ENCODE results near the gene NIPBL. TPM values are rescaled to one million over a fixed set of nuclear protein-coding genes. Genes with fewer than 3 reads are reported as not detected.

Gene NIPBL
- total and polyA plus RNA-seq, 10 of the 15 experiments (the other 5 are each of a cell fraction or from before 2014, with no cell fraction given), result 10.4 to 50.4 (median 20.2) TPM

GRCh38 chr5:36982146-36982545 lies 105.6 kb downstream of the NIPBL start:
- ATAC-seq (no peak), FAIRE-seq (no peak), DNase-seq (ENCODE audit: low read depth, low spot score) (no peak)
- BruUV-seq (replicated peaks), result no TSS peak
- H3K4me3 ChIP-seq, result no peak overlapping the region
- H3K27me3 ChIP-seq (replicated peaks in 1 of 2; ENCODE audit: control insufficient read depth in 2 of 2, insufficient read depth in 2 of 2, low read length in 1 of 2), result no peaks in the 10 kb centered on the region
- 94% methylated on average over 1 of the region's 1 CpG for WGBS (ENCODE audit: insufficient coverage, insufficient replicate concordance, low lambda C conversion rate, missing lambda C conversion rate)
- intact Hi-C loops (cut with micrococcal nuclease; ENCODE audit: unreplicated experiment), result no loop called here
- no peak overlapping the region for H3K4me2 ChIP-seq (ENCODE audit: control insufficient read depth, insufficient read depth)
- no peak overlapping the region for H3K9ac ChIP-seq (ENCODE audit: control insufficient read depth, insufficient read depth, low read length)
- no peak overlapping the region for H3K27ac ChIP-seq (ENCODE audit: control insufficient read depth, insufficient read depth)
- POLR2A ChIA-PET, result no interaction called here
- H3K79me2 ChIP-seq (ENCODE audit: control insufficient read depth, insufficient read depth, low read length), result peaks cover 13% of the 10 kb centered on the region
- H3K36me3 ChIP-seq (ENCODE audit: control insufficient read depth in 2 of 2, insufficient read depth in 2 of 2, low read length in 1 of 2), result peaks cover 0 to 10% of the 10 kb centered on the region in 2 experiments; a peak in 3 of 4 replicates
- no peaks in the 10 kb centered on the region for H3K4me1 ChIP-seq (ENCODE audit: control insufficient read depth, insufficient read depth, low read length)
- in situ Hi-C loops (cut with MboI), result no loop called here
- RAD21 ChIA-PET (ENCODE audit: unreplicated experiment), result no interaction called here
- H4K20me1 ChIP-seq (ENCODE audit: control insufficient read depth, insufficient read depth), result no peaks in the 10 kb centered on the region
- SMC1A ChIA-PET (ENCODE audit: uncharacterized antibody, unreplicated experiment), result interaction anchor here (1.1 kb wide), 1 partner anchor 13 kb away, joined by 3 read pairs; no protein-coding TSS in a partner anchor
- no peak overlapping the region for H2AFZ ChIP-seq (ENCODE audit: control insufficient read depth, low read depth, low read length)
- TF ChIP-seq USF2 (IDR thresholded peaks at IDR 0.05; ENCODE audit: borderline replicate concordance, low read depth, low read length), result no peak
- TF ChIP-seq GATAD2B (conservative IDR thresholded peaks at IDR 0.05; ENCODE audit: low read depth), result no peak
- no peak for TF ChIP-seq IKZF2 (IDR thresholded peaks at IDR 0.05)
- no peak for TF ChIP-seq MTA3 (IDR thresholded peaks at IDR 0.05; ENCODE audit: borderline replicate concordance, low read length)
- peaks cover 4% of the 10 kb centered on the region; the same call in 2 of the 3 replicates for H3K9me3 ChIP-seq (replicated peaks; ENCODE audit: control insufficient read depth, insufficient read depth, low read length)
- CTCF ChIA-PET, result no interaction called here

GRCh38 chr5:36985387-36985786 lies 108.8 kb downstream of the NIPBL start:
- peaks cover 4% of the 10 kb centered on the region for H3K79me2 ChIP-seq (ENCODE audit: control insufficient read depth, insufficient read depth, low read length)
- no peak for TF ChIP-seq USF2 (IDR thresholded peaks at IDR 0.05; ENCODE audit: borderline replicate concordance, low read depth, low read length)
- TF ChIP-seq ZZZ3 (IDR thresholded peaks at IDR 0.05; ENCODE audit: control insufficient read depth, insufficient read length, low read depth), result no peak
- no peak for TF ChIP-seq USF1 (IDR thresholded peaks at IDR 0.05; ENCODE audit: borderline replicate concordance, extremely low read length, insufficient read depth, low read depth, low read length)
- TF ChIP-seq RBBP5 (conservative IDR thresholded peaks at IDR 0.05), result no peak
- RAD21 ChIA-PET (ENCODE audit: unreplicated experiment), result no interaction called here

More at GRCh38 chr5:36985387-36985786, 108.8 kb downstream of the NIPBL start:
- intact Hi-C loops (cut with micrococcal nuclease; ENCODE audit: unreplicated experiment), result no loop called here
- ChIA-PET SMC1A (ENCODE audit: uncharacterized antibody, unreplicated experiment) (no interaction called here), POLR2A (no interaction called here), CTCF (interaction anchor here (1.0 kb wide), 1 partner anchor 9 kb away, joined by 3 read pairs; no protein-coding TSS in a partner anchor)
- WGBS (ENCODE audit: insufficient coverage, insufficient replicate concordance, low lambda C conversion rate, missing lambda C conversion rate), result 98% methylated on average over 10 of the region's 10 CpGs
- ATAC-seq (no peak), DNase-seq (ENCODE audit: low read depth, low spot score) (no peak), FAIRE-seq (no peak)
- Histone ChIP-seq H3K4me3 (no peak overlapping the region), H3K4me1 (ENCODE audit: control insufficient read depth, insufficient read depth, low read length) (no peaks in the 10 kb centered on the region), H3K27me3 (replicated peaks in 1 of 2; ENCODE audit: control insufficient read depth in 2 of 2, insufficient read depth in 2 of 2, low read length in 1 of 2) (no peaks in the 10 kb centered on the region), H3K9ac (ENCODE audit: control insufficient read depth, insufficient read depth, low read length) (no peak overlapping the region), H4K20me1 (ENCODE audit: control insufficient read depth, insufficient read depth) (no peaks in the 10 kb centered on the region), H3K27ac (ENCODE audit: control insufficient read depth, insufficient read depth) (no peak overlapping the region), H3K9me3 (replicated peaks; ENCODE audit: control insufficient read depth, insufficient read depth, low read length) (no peaks in the 10 kb centered on the region; the same call in 2 of the 3 replicates), H2AFZ (ENCODE audit: control insufficient read depth, low read depth, low read length) (no peak overlapping the region), H3K4me2 (ENCODE audit: control insufficient read depth, insufficient read depth) (no peak overlapping the region), H3K36me3 (ENCODE audit: control insufficient read depth in 2 of 2, insufficient read depth in 2 of 2, low read length in 1 of 2) (peaks cover 0 to 2% of the 10 kb centered on the region in 2 experiments; a peak in 2 of 4 replicates)
- in situ Hi-C loops (cut with MboI), result no loop called here
- BruUV-seq (replicated peaks), result TSS peak; percentile 54
